Heart left ventricle (tissue), 16 donors: Measurements from ENCODE around the gene LAD1. TPM values are rescaled to one million over a fixed set of nuclear protein-coding genes. Genes with fewer than 3 reads are reported as not detected.
A peak's percentile ranks its signal among the peaks of the same experiment; 100 is the strongest.

ENCODE experiments used
- ATAC-seq, 4 donors: fragments of 200-7000 bp; cut with Tn5 transposase; one replicate each; pipeline ENCODE4 v1.9.1; 2020 to 2022; ENCODE audit warnings: moderate library complexity in 4 of 4, mild to moderate bottlenecking in 3 of 4, moderate number of reproducible peaks in 1 of 4
- DNase-seq, 5 donors: peaks; one replicate each; pipeline ENCODE4 v3.0.0-alpha.2; 2020
- H3K27ac ChIP-seq, 12 donors: fragments of 200-600 bp; sonication (generic) in 4 of 12; one replicate each; pipeline versions ENCODE4 v1.5.0 to v1.8.0; 2016 to 2022; ENCODE audit warnings: mild to moderate bottlenecking in 2 of 12
- H3K27me3 ChIP-seq, 9 donors: fragments of 200-600 bp; sonication (generic) in 2 of 9; one replicate each; pipeline versions ENCODE4 v1.5.1 to v1.8.0; 2016 to 2022; ENCODE audit warnings: mild to moderate bottlenecking in 3 of 9
- H3K36me3 ChIP-seq, 9 donors: fragments of 200-600 bp; sonication (generic) in 2 of 9; one replicate each; pipeline versions ENCODE4 v1.5.0 to v1.8.0; 2018 to 2022; ENCODE audit warnings: mild to moderate bottlenecking in 2 of 9
- H3K4me1 ChIP-seq, 12 donors: fragments of 200-600 bp; sonication (generic) in 4 of 12; one replicate each; pipeline versions ENCODE4 v1.5.0 to v1.8.0; 2016 to 2022; ENCODE audit warnings: mild to moderate bottlenecking in 3 of 12
- H3K4me3 ChIP-seq, 12 donors: fragments of 200-600 bp; sonication (generic) in 4 of 12; one replicate each; pipeline versions ENCODE4 v1.5.0 to v1.8.0; 2017 to 2022; ENCODE audit warnings: mild to moderate bottlenecking in 9 of 12, moderate library complexity in 4 of 12
- H3K9me3 ChIP-seq, 12 donors: fragments of 200-600 bp; sonication (generic) in 4 of 12; one replicate each; pipeline versions ENCODE4 v1.5.0 to v1.8.0; 2016 to 2022; ENCODE audit warnings: mild to moderate bottlenecking in 1 of 12
- POLR2A ChIP-seq, 2 donors: fragments of 450-650 bp; IDR thresholded peaks; one replicate each; pipeline ENCODE4 v1.6.1; 2017; ENCODE audit warnings: antibody characterized with exemption in 2 of 2, mild to moderate bottlenecking in 2 of 2, moderate library complexity in 2 of 2
- WGBS, 4 donors: extraction: QIAGEN DNeasy Blood & Tissue Kit in 2 of 4; methylation state at CpG; one replicate each; pipeline versions ENCODE4 v1.1.5 to v1.1.7; 2013 to 2018; 5-methylcytosine and 5-hydroxymethylcytosine counted together
- intact Hi-C, 10 donors: fragments of 100-400 bp; cut with DNase I; formaldehyde crosslinking; loops; one replicate each; pipeline versions ENCODE4 v1.11.1 to v1.14.2; 2022
- polyA plus RNA-seq, 2 donors: library from polyadenylated mRNA; stranded (reverse); fragments of 200-250 nt; gene quantifications; one replicate each; pipeline ENCODE4 v1.2.3, GENCODE V29; 2013
- total RNA-seq, 9 donors: library from RNA; depleted of rRNA in 2 of 9; stranded (reverse); fragments of >200 nt in 2 of 9; fragmentation: NEBNext Ultra II Directional in 3 of 9; extraction: Animal tissue kit (Norgen Biotek cat#: 25700) in 3 of 9; gene quantifications; one replicate each; pipeline versions ENCODE4 v1.1.0 to v1.2.4, GENCODE V29; 2016 to 2023
- TF ChIP-seq, protein P1 (sequence below), 12 donors: fragments of 200-600 bp; sonication (generic) in 4 of 12; IDR thresholded peaks; one replicate each; pipeline versions ENCODE4 v1.5.0 to v1.8.0; 2018 to 2022; ENCODE audit warnings: antibody characterized with exemption in 12 of 12, mild to moderate bottlenecking in 5 of 12
- donor health status: ischemic (EF 13 %, LVEDD 7.1; RV severe dilation, severe dysfunction).
- donor health status: healthy with polysubstance abuse.
- donor health status: DM: no; HTN: yes; CAD: no.
- donor health status: DM: no; HTN: no; CAD: no.
- donor health status: ischemic (EF 25% LVEDD 6.9; RV normal size, moderate dysfunction).
- donor health status: ischemic (EF 25% LVEDD 5.7; RV mildly dilated, moderate dysfunction).
- donor health status: healthy.
- donor health status: DM: yes; HTN: yes; CAD: no.
- donor health status: ischemic (EF 35%, LVEDD 5.7; RV mildly dilated, moderate dysfunction).
- donor health status: nonischemic (EF 11% LVEDD 7.7; RV severe dilation, severe dysfunction).
- donor health status: DM: yes; HTN: yes; CAD: no.
- donor health status: PGD.
- donor health status: ischemic (EF 29% LVEDD 5.4; RV normal size, mild dysfunction).
- donor health status: nonischemic (EF 23%, LVEDD 6.1; RV moderate dilation, normal function).

LAD1 gene
- total and polyA plus RNA-seq, 11 donors, result 2.0 to 99.2 (median 6.9) TPM

DNA sequence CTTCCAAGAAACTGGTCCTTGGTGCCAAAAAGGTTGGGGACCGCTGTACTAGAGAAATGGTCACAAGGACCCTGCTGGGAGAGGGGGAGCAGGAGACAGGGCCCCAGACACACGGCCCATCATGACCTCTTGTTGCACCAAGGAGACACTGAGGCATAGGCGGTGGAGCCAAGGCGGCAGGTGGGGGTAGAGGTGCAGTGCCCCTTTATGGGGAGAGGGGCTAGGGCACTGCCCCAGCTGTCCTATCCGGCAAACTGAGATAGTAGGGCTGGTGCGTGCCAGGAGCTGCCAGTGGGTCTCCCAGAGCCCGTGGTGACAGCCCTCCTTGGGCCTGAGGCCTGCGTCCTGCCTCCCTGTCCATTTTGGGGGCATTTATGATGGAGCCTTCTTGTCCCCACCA lies 41.9 kb downstream of the LAD1 start:
- WGBS, 4 donors, result 42 to 74% (median 61%) methylated on average over 7 to 8 of the region's 8 CpGs

DNA sequence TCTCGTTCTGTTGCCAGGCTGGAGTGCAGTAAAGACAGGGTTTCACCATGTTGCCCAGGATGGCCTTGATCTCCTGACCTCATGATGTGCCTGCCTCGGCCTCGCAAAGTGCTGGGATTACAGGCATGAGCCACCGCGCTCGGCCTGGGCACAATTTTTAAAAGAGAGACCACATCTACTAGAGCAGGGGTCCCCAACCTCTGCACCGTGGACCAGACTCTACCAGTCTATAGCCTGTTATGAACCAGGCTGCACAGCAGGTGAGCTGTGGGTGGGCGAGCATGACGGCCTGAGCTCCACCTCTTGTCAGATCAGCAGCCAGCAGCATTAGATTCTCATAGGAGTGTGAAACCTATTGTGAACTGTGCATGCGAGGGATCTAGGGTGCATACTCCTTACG lies 42.4 kb downstream of the LAD1 start:
- no peaks in the 10 kb centered on the region for H3K9me3 ChIP-seq
- no peak overlapping the region for H3K4me3 ChIP-seq
- TF ChIP-seq, protein P1, sequence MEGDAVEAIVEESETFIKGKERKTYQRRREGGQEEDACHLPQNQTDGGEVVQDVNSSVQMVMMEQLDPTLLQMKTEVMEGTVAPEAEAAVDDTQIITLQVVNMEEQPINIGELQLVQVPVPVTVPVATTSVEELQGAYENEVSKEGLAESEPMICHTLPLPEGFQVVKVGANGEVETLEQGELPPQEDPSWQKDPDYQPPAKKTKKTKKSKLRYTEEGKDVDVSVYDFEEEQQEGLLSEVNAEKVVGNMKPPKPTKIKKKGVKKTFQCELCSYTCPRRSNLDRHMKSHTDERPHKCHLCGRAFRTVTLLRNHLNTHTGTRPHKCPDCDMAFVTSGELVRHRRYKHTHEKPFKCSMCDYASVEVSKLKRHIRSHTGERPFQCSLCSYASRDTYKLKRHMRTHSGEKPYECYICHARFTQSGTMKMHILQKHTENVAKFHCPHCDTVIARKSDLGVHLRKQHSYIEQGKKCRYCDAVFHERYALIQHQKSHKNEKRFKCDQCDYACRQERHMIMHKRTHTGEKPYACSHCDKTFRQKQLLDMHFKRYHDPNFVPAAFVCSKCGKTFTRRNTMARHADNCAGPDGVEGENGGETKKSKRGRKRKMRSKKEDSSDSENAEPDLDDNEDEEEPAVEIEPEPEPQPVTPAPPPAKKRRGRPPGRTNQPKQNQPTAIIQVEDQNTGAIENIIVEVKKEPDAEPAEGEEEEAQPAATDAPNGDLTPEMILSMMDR (IDR thresholded peaks at IDR 0.05), result no peak
- peak in 1 of 2 donors; percentile 33 for TF ChIP-seq POLR2A (IDR thresholded peaks at IDR 0.05)
- peak; percentile 2 to 11 (median 8) for ATAC-seq
- H3K27ac ChIP-seq, result peak overlapping the region in 3 of 12 donors; percentile 6 to 24 (median 9)
- H3K36me3 ChIP-seq, result peaks cover 0 to 32% (median 22%) of the 10 kb centered on the region in 9 donors
- H3K4me1 ChIP-seq, result peaks cover 0 to 12% (median 0%) of the 10 kb centered on the region in 12 donors
- intact Hi-C loops, result loop anchor here in 1 of 10 donors (5.0 kb wide), 1 partner anchor 56 kb away; no protein-coding TSS in a partner anchor
- peak in 2 of 5 donors; percentile 20 to 50 for DNase-seq
- no peaks in the 10 kb centered on the region for H3K27me3 ChIP-seq
- 58 to 72% (median 67%) methylated on average over 10 to 11 of the region's 11 CpGs for WGBS, 4 donors

More for the DNA sequence above, 41.9 kb downstream of the LAD1 start:
- Histone ChIP-seq H3K27ac (peak overlapping the region in 4 of 12 donors; percentile 6 to 60 (median 40)), H3K27me3 (no peaks in the 10 kb centered on the region), H3K4me3 (no peak overlapping the region), H3K36me3 (peaks cover 0 to 37% (median 24%) of the 10 kb centered on the region in 9 donors), H3K9me3 (no peaks in the 10 kb centered on the region), H3K4me1 (peaks cover 0 to 12% (median 0%) of the 10 kb centered on the region in 12 donors)
- peak in 1 of 2 donors; percentile 55 for TF ChIP-seq POLR2A (IDR thresholded peaks at IDR 0.05)
- TF ChIP-seq, protein P1 (IDR thresholded peaks at IDR 0.05), result no peak
- ATAC-seq, result peak; percentile 25 to 36 (median 28)
- DNase-seq, result peak in 3 of 5 donors; percentile 73 to 76 (median 75)
- intact Hi-C loops, result loop anchor here in 1 of 10 donors (5.0 kb wide), 1 partner anchor 55 kb away; no protein-coding TSS in a partner anchor

- Histone ChIP-seq H3K4me1 (peaks cover 0 to 12% (median 0%) of the 10 kb centered on the region in 12 donors), H3K27ac (peak overlapping the region in 2 of 12 donors; percentile 6 to 9), H3K4me3 (no peak overlapping the region), H3K27me3 (no peaks in the 10 kb centered on the region), H3K36me3 (peaks cover 0 to 28% (median 22%) of the 10 kb centered on the region in 9 donors), H3K9me3 (no peaks in the 10 kb centered on the region)
- ATAC-seq (peak; percentile 1 to 10 (median 4)), DNase-seq (peak in 2 of 5 donors; percentile 11 to 38)
- 79 to 85% (median 84%) methylated on average over 4 to 5 of the region's 5 CpGs for WGBS, 4 donors
- TF ChIP-seq, protein P1 (IDR thresholded peaks at IDR 0.05), result no peak
- intact Hi-C loops, result loop anchor here in 1 of 10 donors (5.0 kb wide), 1 partner anchor 56 kb away; no protein-coding TSS in a partner anchor
These were observed 42.9 kb downstream of the LAD1 start for GRCh38 chr1:201356236-201356635.

- no peaks in the 10 kb centered on the region for H3K9me3 ChIP-seq
- WGBS, 4 donors, result 80 to 91% (median 80%) methylated on average over 7 of the region's 7 CpGs
- ATAC-seq (no peak), DNase-seq (peak in 1 of 5 donors; percentile 33)
- TF ChIP-seq, protein P1 (IDR thresholded peaks at IDR 0.05), result no peak
- TF ChIP-seq POLR2A (IDR thresholded peaks at IDR 0.05), result no peak
- no peak overlapping the region for H3K27ac ChIP-seq
- H3K4me3 ChIP-seq, result no peak overlapping the region
- intact Hi-C loops, result loop anchor here in 1 of 10 donors (5.0 kb wide), 1 partner anchor 57 kb away; no protein-coding TSS in a partner anchor
- peaks cover 0 to 12% (median 0%) of the 10 kb centered on the region in 12 donors for H3K4me1 ChIP-seq
- H3K27me3 ChIP-seq, result no peaks in the 10 kb centered on the region
- H3K36me3 ChIP-seq, result peaks cover 0 to 20% (median 14%) of the 10 kb centered on the region in 9 donors
These were observed 43.7 kb downstream of the LAD1 start for GRCh38 chr1:201355471-201355870.
